ENCODE results near the gene HSPG2. TPM values are rescaled to one million over a fixed set of nuclear protein-coding genes. Genes with fewer than 3 reads are reported as not detected.

HSPG2 gene
- total and polyA plus RNA-seq, 12 donors: 38.7 to 558 (median 273) TPM

- no peak overlapping the region for H3K27ac ChIP-seq
- WGBS, 4 donors: 83 to 90% (median 87%) methylated on average over 6 of the region's 6 CpGs
- intact Hi-C loops (cut with DNase I): loop anchor here in 1 of 2 donors (10.0 kb wide), 1 partner anchor 158 kb away; no protein-coding TSS in a partner anchor
Observed at GRCh38 chr1:21952786-21953520, 15.8 kb upstream of the HSPG2 start.

GRCh38 chr1:21951226-21951870 is 14.2 kb upstream of the HSPG2 start:
- intact Hi-C loops (cut with DNase I): loop anchor here in 1 of 2 donors (10.0 kb wide), 1 partner anchor 157 kb away; no protein-coding TSS in a partner anchor
- Histone ChIP-seq H3K4me3 (no peak overlapping the region), H3K4me1 (replicated peaks in 1 of 2) (peaks cover under 1 to 8% of the 10 kb centered on the region in 2 donors), H3K36me3 (replicated peaks in 1 of 2) (no peaks in the 10 kb centered on the region), H3K27ac (no peak overlapping the region), H3K27me3 (no peaks in the 10 kb centered on the region), H3K9me3 (replicated peaks in 1 of 3) (no peaks in the 10 kb centered on the region)
- TF ChIP-seq POLR2A (IDR thresholded peaks at IDR 0.05) (no peak), CTCF (IDR thresholded peaks at IDR 0.05) (no peak)
- no peak for DNase-seq
- 87 to 90% (median 87%) methylated on average over 9 to 12 of the region's 12 CpGs for WGBS, 4 donors

More at GRCh38 chr1:21952786-21953520, 15.8 kb upstream of the HSPG2 start:
- no peak overlapping the region for H3K4me3 ChIP-seq
- no peaks in the 10 kb centered on the region for H3K36me3 ChIP-seq (replicated peaks in 1 of 2)
- TF ChIP-seq POLR2A (IDR thresholded peaks at IDR 0.05) (no peak), CTCF (IDR thresholded peaks at IDR 0.05) (no peak)
- no peaks in the 10 kb centered on the region for H3K27me3 ChIP-seq
- no peak for DNase-seq
- no peaks in the 10 kb centered on the region for H3K9me3 ChIP-seq (replicated peaks in 1 of 3)
- H3K4me1 ChIP-seq (replicated peaks in 1 of 2): peaks cover 9 to 15% of the 10 kb centered on the region in 2 donors

GRCh38 chr1:21950734-21951133 is 13.6 kb upstream of the HSPG2 start:
- Histone ChIP-seq H3K4me3 (no peak overlapping the region), H3K27ac (no peak overlapping the region), H3K4me1 (replicated peaks in 1 of 2) (peaks cover 0 to 4% of the 10 kb centered on the region in 2 donors), H3K27me3 (no peaks in the 10 kb centered on the region), H3K9me3 (replicated peaks in 1 of 3) (no peaks in the 10 kb centered on the region), H3K36me3 (replicated peaks in 1 of 2) (no peaks in the 10 kb centered on the region)
- intact Hi-C loops (cut with DNase I): loop anchor here in 1 of 2 donors (10.0 kb wide), 1 partner anchor 156 kb away; no protein-coding TSS in a partner anchor
- WGBS, 4 donors: 89 to 100% (median 91%) methylated on average over 1 to 7 of the region's 7 CpGs
- TF ChIP-seq POLR2A (IDR thresholded peaks at IDR 0.05): no peak
- no peak for TF ChIP-seq CTCF (IDR thresholded peaks at IDR 0.05)
- DNase-seq: no peak

GRCh38 chr1:21946836-21947587 is 9.9 kb upstream of the HSPG2 start:
- intact Hi-C loops (cut with DNase I): no loop called here
- no peaks in the 10 kb centered on the region for H3K9me3 ChIP-seq (replicated peaks in 1 of 3)
- 43 to 56% (median 49%) methylated on average over 11 of the region's 11 CpGs for WGBS, 4 donors
- no peak for TF ChIP-seq POLR2A (IDR thresholded peaks at IDR 0.05)
- TF ChIP-seq CTCF (IDR thresholded peaks at IDR 0.05): peak in 4 of 6 experiments; percentile 17 to 37 (median 32)
- DNase-seq: peak in 4 of 7 donors; percentile 57 to 77 (median 68)
- H3K4me1 ChIP-seq (replicated peaks in 1 of 2): peaks cover 0 to 9% of the 10 kb centered on the region in 2 donors
- peak overlapping the region in 1 of 5 donors; percentile 10 for H3K27ac ChIP-seq
- H3K36me3 ChIP-seq (replicated peaks in 1 of 2): no peaks in the 10 kb centered on the region
- H3K4me3 ChIP-seq: no peak overlapping the region
- no peaks in the 10 kb centered on the region for H3K27me3 ChIP-seq
